Cortex of kidney (tissue), 1 donor: ENCODE data around the gene HYAL3.
"Not testable (repeated sequence)": the region's sequence is repeated elsewhere in the genome, so short reads cannot be mapped to it uniquely, and the experiment has no call there.

Experiments used
- DNase-seq: peaks from one replicate; lab custom pipeline; 2025; lab: John Stamatoyannopoulos, UW

HYAL3 gene

DNA sequence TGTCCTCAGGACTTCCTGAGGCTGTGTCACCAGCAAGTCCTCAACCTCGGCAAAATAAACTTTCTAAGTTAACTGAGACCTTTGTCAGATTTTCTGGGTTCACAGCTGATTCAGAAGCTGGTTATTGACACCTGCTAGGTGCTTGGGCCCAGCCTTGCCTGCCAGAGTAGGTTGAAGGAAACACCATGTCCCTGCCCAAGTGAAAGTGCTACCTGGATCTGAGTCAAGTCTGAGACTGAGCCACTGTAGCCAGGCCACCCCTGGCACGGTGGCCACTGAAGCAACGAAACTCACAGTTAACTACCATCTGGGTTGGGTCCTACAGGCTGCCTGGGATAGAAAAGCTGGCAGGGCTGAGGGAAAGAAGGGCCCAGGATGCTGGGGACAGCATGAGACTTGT, 15.1 kb upstream of the HYAL3 start:
- no peak for DNase-seq

DNA sequence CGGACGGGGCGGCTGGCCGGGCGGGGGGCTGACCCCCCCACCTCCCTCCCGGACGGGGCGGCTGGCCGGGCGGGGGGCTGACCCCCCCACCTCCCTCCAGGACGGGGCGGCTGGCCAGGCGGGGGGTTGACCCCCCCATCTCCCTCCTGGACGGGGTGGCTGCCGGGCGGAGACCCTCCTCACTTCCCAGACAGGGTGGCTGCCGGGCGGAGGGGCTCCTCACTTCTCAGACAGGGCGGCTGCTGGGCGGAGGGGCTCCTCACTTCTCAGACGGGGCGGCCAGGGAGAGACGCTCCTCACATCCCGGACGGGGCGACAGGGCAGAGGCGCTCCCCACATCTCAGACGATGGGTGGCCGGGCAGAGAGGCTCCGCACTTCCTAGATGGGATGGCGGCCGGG, 12.8 kb upstream of the HYAL3 start:
- not testable (repeated sequence) for DNase-seq

DNA sequence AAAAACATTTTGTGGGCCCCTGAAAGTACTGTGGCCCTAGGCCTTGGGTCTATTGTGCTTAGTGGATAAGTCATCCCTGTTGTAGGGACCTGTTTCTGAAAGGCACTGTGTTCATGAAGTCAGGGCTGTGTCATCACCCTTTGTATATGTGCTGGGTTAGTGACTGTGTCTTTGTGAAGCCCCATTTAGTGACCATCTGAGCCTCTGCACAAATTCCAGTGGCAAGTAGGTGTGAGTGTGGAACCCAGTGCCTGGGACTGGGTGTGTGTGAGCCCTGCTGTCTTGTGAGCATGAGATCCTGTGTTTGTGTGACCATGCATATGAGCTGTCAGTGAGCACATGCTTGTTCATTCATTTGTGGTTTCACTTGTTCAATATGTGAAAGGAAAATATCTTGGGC, 5.4 kb upstream of the HYAL3 start:
- DNase-seq = no peak

DNA sequence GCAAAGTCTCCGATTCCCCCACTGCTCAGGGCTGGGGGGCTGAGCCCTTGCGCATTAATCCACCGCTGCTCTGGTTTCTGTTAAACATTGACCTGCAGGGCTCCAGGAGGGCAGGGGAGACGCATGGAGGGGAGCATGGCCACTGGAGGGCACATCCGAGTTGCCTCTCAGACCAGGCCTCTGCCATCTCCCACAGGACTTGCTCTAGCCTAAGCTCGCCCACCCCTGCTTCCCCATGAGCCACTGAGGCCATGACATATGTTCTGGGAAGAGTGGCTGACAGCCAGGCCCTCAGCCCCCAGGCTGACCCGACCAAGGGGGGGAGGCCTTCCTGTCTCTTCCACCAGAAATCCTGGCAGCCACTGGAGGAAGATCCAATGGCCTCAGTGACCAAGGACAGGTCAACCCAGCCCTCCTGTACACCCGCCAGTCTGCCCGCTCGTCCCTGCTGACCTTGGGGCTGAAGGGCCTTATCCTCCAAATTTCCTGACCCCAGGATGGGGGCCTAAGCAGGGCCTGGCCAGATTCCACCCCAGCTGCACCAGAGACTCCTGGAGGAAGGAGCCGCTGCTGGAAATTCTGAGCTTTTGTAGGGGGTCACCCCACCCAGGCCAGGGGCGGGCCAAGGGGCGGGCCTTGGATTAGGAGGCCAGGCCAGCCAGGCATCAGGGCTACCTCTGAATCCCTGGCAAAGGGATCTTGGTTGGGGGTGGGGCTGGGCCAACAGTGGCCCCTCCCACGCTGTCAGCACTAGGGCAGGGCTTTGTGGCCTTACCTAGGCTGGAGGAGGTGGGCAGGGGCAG, 4.0 kb upstream of the HYAL3 start, which contains the start of gene HYAL1:
Gene HYAL1 (minus strand): TSS at position 562 of the 803 bp plus-strand sequence. CDS start 618 bp downstream, outside the sequence.
- DNase-seq = no peak

DNA sequence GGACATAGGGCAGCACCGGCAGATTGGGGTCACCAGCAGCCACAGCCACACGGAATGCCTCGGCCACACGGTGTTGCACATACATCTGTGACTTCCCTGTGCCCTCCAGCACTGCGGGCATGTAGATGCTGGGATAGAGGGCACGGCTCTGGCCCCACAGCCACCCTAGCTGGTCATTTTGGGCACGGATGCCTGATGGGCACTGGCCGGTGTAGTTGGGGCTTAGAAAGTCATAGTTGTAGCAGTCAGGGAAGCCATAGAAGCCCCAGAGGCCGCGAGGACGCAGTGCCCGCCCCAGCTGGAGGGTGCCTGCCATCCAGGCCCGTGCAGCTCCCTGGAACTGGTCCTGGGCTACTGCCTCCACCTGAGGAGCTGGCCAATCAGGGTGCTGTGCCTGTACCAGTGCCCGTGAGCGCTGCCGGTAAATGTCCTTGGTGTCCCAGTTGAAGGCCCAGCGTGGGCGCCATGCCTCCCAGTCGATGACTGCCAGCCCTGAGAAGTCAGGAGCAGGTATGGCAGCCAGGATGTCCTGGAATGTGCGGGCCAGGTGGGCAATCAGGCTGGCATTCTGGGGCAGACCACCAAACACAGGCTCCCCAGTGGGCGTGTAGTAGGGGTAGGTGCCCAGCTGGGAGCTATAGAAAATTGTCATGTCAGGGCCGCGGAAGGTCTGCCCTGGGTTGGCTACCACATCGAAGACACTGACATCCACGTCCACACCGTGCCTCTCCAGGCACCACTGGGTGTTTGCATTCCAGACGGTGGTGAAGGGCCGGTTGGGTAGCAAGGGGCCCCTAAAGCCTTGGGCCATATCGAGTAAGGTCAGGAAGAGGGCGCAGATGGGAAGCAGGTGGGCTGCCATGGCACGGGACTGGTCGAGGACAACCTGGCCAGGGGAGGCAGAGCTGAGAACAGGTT, 3.1 kb upstream of the HYAL3 start:
- DNase-seq = no peak

DNA sequence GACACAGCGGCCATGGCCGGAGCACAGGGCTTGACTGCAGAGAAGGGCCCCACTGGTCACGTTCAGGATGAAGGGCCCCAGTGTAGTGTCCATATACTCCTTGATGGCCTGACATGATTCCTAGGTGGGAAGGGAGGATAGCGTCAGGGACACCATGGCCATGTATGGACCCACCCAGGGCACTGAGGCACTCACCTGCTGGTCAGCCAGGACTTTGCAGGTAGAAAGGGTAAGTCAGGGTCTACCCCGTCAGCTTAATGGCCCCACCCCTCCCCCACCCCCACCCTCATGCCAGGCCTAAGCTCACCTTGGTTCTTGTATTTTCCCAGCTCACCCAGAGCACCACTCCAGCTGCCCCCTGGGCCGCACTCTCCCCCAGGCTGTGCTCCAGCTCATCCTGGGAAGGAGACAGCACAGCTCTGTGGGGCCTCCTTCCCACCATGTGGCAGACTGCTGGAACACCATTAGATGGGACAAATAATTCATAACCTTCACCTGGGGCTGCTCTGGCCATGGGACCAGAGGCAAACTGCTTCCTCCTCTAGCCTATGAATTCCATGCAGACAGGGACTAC, 1.6 kb upstream of the HYAL3 start:
- DNase-seq = no peak

DNA sequence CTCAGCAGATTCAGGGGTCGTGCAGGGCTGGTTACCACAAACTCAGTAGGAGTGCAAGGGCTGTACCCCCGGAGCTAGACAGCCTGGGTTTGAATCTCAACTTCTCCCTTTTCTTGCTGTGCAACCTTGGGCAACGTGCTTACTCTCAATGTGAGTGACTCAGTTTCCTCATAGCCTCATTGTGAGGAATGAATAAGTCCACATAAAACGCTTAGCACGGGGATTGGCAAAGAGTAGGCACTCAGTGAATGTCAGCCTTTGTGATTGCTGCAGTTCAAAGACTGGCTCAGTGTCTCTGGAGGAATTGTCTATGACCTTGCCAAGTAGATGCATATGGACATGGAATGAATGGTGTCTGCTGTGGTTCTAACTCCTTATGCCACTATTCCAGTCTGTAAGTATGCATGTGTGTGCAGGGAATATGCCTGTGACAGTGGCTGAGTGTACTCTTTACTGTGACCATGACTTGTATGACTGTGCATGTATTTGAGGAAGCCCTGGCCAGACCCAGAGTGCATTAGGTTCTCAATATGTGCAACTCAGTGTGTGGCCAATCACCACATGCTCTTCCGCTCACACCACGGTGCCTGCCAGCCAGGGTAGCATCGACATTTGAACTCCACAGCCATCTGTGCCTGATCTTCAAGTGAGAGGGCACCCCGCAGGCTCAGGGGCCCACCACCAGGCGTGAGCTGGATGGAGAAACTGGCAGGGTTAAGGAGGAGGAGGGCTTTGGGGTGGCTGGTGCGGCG, 900 bp upstream of the HYAL3 start:
- no peak for DNase-seq

DNA sequence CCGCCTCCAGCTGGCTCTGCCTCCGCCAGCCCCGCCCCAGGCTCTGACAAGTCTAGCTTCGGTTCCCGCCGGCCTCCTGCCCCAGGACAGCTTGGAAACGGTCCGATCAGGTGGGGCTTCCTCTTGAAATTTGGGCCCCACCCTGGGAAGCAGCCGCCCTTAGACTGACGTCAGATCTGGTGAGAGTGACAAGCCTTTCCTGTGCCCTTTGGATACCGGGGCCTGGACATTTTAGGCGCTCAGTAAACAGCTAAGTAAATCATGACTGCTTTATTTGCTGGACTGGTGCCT, 378 bp upstream of the HYAL3 start:
- DNase-seq = no peak

DNA sequence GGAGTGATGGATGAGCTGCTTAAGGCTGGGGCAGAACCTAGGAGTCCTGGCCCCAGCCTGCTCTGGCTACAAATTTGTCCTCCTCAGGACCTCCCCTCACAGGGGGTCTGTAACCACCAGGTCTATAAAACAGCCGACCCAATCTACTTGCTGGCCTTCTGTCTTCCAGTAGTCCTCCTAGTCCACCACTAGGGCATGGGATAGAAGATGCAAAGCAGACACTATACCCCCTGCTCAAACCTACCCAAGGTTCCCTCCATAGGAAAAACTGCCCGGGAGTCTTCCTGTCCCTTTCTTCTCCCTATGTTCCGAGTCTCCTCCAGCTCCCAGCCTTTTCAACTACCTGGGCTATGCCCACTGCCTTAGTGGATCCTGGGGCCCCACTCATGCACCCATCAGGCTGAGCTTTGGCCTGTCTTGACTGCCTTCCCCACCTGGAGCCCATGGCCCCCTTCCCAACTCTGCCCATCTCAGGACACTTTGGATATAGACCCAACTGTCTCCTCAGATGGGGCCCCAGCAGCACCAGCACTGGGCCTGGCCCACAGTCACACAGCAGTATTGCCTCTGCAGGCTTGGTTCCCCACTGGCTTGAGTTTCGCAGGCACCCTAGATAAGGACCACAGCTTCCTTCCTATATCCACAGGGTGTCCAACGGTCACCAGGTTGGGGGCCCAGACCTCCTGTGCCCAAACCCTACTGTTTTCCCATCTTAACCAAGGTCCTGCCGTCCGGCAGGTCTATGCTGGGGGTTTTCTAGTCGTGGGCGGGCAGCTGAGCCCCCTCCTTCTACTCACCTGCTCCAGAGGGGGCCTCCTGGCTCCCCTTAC, 1.1 kb downstream of the HYAL3 start:
- DNase-seq = no peak

DNA sequence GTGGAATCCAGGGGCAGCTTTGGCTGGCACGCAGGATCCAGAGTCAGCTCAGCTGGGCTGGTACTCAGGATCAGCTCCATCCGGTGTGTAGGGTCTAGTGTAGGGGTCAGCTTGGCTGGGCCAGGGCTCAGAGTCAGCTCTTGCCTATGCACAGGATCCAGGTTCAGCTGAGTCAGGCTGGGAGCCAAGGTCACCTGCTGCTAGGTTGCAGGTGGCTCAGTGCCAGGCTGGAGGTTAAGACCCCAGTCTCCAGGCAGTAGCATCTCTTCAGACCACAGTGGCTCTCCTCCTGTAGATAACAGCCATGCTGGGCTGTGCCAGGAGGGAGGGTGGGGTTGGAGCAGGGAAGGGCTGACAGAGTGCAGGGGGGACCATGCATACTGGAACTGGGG, 1.8 kb downstream of the HYAL3 start:
- no peak for DNase-seq

DNA sequence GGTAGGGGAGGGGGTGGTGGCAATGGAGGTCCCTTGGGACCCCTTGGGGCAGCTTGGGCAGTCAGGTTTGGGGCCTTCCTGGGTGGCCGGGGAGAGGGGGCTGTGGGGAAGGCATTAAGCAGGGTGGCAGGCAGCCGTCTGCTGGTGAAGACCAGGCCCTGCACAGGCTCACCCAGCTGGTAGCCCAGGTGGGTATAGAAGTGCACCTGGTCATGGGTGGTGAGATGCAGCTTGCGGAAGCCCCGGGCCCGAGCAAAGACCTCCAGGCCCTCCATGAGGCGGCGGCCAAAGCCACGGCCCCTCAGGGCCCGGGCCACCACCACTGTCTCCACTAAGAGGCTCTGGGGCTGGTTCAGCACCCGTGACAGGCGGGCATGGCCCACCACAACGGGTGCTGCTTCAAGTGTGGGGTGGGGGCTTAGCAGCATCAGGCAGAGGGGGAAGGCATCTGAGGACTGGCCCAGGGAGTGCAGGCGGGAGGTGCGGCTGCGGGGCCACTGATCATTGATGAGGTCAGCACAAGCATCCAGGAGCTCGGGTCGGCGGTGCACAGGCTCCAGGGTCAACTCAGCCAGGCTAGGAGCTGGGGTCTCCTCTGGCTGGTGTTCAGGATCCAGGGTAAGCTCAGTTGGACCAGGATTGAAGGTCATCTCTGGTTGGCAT, 2.4 kb downstream of the HYAL3 start:
- no peak for DNase-seq

DNA sequence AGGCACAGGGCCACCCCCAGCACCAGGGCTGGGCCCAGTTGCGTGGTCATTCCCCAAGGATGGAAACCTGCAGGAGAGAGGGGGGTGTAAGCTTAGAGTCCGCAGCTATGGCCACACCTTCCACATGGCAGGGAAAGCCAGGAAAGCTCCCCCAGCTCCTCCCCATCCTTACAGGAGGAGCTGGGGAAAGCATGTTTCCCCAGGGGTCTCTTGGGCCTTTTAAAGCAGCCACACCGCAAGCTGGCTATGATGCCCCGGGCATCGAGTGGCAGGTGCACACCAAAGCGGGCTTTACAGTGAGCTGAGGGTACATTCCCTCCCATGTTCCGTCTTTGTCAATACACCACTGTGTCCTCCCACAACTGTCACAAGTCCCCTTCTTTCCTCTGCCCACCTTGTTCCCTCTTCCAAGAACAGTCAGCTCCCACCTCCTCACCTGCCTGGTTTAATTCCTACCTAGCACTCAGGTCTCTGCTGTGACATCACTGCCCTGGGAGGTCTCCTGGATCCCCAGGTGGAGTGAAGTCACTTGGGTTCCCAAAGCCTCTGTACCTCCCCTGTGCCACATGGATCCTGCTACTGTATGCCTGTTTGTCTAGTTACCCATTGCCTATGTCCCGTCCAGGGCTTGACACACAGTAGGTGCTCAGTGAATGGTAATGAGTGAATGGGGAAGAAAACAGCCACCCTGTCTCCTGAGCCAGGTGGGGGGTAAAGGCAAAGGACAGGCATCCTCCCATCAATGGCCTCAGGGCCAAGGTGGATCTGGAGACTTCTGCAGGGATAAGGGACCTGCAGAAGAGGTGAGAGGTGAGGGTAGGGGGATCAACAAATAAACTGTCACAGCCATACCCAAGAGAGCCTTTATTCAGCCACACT, 3.4 kb downstream of the HYAL3 start:
- no peak for DNase-seq

DNA sequence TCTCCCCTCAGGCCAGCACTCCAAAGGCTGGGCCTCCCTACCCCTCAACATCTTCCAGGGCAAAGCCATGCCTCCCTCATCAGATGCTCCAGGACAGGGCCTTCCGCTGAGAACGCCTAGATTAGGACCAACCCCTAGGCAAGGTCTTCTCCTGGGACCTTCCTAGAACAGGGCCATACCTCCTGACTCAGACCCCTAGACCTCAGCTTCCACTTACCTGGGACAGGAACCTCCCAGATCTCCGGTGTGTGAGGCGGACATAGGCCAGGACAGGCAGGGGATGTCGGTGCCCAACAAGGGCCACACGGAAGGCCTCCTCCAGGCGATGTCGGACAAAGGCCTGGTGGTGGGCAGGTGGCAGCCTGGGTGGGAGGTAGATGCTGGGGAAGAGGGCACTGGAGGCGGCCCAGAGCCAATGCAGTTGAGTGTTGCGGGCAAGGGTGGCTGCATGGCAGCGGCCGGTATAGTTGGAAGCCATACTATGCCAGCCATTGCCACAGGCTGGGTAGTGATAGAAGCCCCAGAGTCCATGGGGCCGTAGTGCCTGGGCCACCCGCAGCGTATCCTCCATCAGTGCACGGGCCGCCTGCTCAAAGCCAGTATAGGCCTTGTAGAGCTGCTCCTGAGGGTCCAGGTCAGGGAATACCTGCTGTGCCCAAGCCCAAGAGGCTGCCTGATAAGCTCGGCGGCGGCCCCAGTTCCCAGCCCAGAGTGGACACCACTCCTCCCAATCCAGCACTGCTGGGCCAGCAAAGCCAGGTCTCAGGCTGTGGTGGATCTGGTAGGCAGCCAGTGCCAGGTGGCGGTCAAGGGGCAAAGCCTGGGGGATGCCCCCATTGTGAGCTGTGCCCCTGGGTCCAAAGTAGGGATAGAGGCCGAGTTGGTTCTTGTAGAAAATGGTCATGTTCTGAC, 4.5 kb downstream of the HYAL3 start:
- no peak for DNase-seq

DNA sequence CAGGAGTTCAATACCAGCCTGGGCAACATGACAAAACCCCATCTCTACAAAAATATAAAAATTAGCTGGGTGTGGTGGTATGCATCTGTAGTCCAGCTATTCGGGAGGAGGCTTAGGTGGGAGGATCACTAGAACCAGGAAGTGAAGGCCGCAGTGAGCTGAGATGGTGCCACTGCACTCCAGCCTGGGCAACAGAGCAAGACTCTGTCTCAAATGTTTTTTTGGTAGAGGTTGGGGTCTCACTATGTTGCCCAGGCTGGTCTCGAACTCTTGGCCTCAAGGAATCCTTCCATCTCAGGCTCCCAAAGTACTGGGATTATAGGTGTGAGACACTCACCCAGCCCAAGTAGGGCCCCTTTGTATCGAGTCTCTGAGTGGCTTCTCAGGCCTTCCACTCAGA, 5.1 kb downstream of the HYAL3 start:
- DNase-seq = no peak

DNA sequence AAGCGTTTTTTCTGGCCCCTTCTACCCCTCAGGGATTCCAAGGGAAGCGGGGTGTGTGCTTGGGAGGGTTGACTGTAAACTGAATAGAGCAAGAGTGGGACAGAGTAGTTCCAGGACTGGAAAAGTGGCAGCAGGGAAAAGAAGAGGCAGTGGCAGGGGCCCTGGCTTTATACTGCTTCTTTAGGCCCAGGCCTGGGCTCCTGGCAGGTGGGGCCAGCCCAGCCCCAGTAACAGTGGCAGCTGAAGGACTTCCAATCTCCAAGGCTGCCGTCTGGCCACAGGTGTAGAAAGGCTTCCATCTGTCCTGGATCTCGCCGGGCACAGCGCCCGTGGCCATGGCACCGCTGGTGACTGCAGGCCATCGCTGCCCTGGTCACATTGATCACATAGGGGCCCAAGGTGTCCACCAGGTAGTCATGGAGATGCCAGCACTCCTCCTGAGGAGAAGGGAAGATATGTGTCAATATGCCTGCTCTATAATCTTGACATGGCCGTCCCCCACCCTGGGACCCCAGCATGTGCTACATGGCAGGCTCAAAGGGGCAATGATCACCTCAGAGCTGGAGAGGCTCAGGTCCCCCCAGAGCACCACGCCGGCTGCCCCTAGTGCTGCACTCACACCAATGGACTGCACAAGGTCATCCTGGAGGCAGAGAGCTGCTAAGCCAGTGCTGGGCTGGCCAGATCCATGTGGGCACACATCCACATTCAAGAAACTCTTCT, 6.0 kb downstream of the HYAL3 start:
- no peak for DNase-seq

DNA sequence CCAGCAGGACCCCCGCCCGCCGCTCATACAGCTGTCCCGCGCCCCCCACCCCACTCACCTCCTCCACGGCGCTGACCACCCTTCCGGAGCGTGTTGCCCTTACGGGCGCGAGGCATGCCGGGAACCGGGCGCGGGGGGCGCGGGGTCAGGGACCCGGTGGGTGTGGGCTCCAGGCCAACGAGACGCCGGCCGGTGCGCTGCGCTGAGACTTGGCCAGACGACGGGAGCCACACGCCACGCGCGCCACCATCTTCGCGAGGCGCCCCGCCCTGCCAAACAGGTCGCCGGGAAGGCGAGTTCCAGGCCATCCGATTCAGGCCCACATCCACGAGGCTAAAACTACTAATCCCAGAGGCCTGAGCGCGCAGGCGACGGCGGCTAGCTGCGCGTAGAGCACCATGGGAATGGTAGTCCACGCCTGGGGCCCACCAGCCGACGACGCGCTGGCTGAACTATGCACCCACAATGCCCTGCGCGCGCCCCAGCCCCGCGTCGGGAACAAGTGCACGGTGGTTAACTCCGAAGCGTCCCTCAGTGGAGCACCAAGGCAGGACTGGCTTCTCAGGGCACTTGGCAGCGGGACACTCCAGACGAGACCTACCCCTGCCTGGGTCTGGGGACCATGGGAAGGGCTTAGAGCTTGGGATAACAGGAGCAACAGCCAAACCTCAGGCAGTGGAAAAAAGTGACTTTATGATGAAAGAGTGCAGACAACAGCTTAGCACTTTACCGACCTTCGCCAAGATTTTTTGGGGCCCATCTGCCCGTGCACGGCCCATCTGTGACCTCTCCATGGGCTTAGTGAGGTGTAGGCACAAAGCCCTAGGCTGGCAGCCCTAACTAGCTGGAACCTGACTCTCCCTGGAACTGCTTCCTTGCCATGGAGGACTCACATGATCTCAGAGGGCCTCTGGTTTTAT, 6.8 kb downstream of the HYAL3 start, which contains the start of gene IFRD2:
Gene IFRD2 (minus strand): TSS at position 271 of the 920 bp plus-strand sequence. CDS start 155 bp downstream, at position 116.
- no peak for DNase-seq

DNA sequence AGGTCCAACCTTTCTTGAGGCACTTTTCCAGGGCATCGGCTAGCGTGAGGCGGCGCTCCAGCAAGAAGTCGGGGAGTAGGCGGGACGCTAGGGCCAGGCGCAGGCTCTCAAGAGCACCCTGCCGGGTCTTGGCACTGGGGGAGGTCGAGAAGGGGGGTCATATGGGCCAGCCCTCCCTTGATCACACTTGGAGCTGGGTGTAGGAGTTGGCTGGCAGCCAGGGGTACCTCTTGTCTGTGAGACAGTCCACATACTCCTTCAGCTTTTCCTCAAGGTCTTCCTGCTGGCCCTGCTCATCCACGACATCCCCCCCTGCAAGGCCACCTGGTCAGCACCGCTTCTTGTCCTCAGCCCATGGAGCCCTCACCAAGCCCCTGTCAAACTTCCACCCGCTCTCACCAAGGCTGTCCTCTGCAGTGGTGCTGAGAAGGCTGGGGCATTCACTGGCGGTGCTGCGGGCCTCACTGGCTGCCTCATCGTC, 9.0 kb downstream of the HYAL3 start:
- DNase-seq = no peak
